ENCODE data around the gene KRTAP5-3. TPM values are rescaled to one million over a fixed set of nuclear protein-coding genes. Genes with fewer than 3 reads are reported as not detected.
A peak's percentile ranks its signal among the peaks of the same experiment; 100 is the strongest.

The KRTAP5-3 gene
- total and polyA plus RNA-seq, 2 donors (not counting 1 experiment from before 2014, with no cell fraction given), result not detected

DNA sequence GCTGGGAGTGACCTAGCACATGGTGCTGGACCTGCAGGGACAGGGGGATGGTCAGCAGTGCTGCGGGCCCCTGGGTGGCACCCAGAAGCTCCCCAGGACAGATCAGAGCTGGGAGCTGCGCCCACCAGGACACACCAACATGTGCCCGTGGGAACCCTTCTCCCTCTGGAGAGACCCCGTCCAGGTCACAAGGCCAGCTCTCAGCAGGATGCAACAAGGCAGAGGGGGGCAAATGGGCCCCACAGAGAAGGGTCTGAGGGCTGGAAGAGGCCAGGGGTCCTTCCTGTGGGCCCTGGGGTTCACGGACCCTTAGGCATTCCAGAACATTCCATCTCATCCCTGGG is 42.4 kb downstream of the KRTAP5-3 start:
- no peaks in the 10 kb centered on the region for H3K9me3 Mint-ChIP-seq (ENCODE audit: insufficient read depth)
- H3K4me1 Mint-ChIP-seq, result peaks cover 9% of the 10 kb centered on the region
- no peak overlapping the region for H3K4me2 ChIP-seq (replicated peaks; ENCODE audit: low read depth, low read length, poor library complexity, severe bottlenecking)
- TF ChIP-seq, protein P1, sequence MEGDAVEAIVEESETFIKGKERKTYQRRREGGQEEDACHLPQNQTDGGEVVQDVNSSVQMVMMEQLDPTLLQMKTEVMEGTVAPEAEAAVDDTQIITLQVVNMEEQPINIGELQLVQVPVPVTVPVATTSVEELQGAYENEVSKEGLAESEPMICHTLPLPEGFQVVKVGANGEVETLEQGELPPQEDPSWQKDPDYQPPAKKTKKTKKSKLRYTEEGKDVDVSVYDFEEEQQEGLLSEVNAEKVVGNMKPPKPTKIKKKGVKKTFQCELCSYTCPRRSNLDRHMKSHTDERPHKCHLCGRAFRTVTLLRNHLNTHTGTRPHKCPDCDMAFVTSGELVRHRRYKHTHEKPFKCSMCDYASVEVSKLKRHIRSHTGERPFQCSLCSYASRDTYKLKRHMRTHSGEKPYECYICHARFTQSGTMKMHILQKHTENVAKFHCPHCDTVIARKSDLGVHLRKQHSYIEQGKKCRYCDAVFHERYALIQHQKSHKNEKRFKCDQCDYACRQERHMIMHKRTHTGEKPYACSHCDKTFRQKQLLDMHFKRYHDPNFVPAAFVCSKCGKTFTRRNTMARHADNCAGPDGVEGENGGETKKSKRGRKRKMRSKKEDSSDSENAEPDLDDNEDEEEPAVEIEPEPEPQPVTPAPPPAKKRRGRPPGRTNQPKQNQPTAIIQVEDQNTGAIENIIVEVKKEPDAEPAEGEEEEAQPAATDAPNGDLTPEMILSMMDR (IDR thresholded peaks at IDR 0.05), result no peak
- no peak for TF ChIP-seq EZH2 (IDR thresholded peaks at IDR 0.05; ENCODE audit: borderline replicate concordance, insufficient read depth, low read depth, low read length, poor library complexity, severe bottlenecking)
- ChIA-PET CTCF (interaction anchor here (1.4 to 4.5 kb wide), 2 partner anchors 9 to 19 kb away, joined by 4 to 28 read pairs; no protein-coding TSS in a partner anchor), POLR2A (no interaction called here)
- no peak overlapping the region for H3K4me3 ChIP-seq (ENCODE audit: control extremely low read depth in 1 of 5, extremely low read depth in 1 of 5, insufficient read depth in 1 of 5, low read depth in 2 of 5, low read length in 4 of 5)
- peaks cover 0 to 34% (median 4%) of the 10 kb centered on the region in 4 experiments for H3K27me3 ChIP-seq (replicated peaks in 1 of 4; ENCODE audit: control extremely low read depth in 1 of 4, control insufficient read depth in 3 of 4, insufficient read depth in 4 of 4, low read length in 3 of 4)
- H4K20me1 ChIP-seq (ENCODE audit: control insufficient read depth, insufficient read depth, low read length, poor library complexity, severe bottlenecking), result no peaks in the 10 kb centered on the region
- H3K27ac Mint-ChIP-seq, result no peak overlapping the region
- no peaks in the 10 kb centered on the region for H3K36me3 ChIP-seq (replicated peaks in 1 of 2; ENCODE audit: control extremely low read depth in 1 of 2, control insufficient read depth in 1 of 2, extremely low read depth in 1 of 2, insufficient read depth in 2 of 2, low read length in 1 of 2)
- H3K4me3 Mint-ChIP-seq, result no peak overlapping the region
- intact Hi-C loops (cut with micrococcal nuclease), result no loop called here
- H2AFZ ChIP-seq (ENCODE audit: insufficient read depth, low read depth, low read length, poor library complexity, severe bottlenecking), result no peak overlapping the region
- no peak overlapping the region for H3K27ac ChIP-seq (ENCODE audit: low read length in 2 of 2)
- no peak overlapping the region for H3K9ac ChIP-seq (ENCODE audit: low read length)
- peaks cover 0 to 11% (median 0%) of the 10 kb centered on the region in 3 donors for H3K9me3 ChIP-seq (ENCODE audit: control extremely low read depth in 1 of 3, control insufficient read depth in 2 of 3, insufficient read depth in 1 of 3, low read length in 2 of 3)
- no peaks in the 10 kb centered on the region for H3K79me2 ChIP-seq (ENCODE audit: control insufficient read depth, insufficient read depth, low read length)
- no peak for ATAC-seq (ENCODE audit: low read depth)
- 77% methylated on average over 5 of the region's 5 CpGs for WGBS (ENCODE audit: insufficient coverage)
- peak; percentile 24 for DNase-seq
- peaks cover 9% of the 10 kb centered on the region for H3K27me3 Mint-ChIP-seq
- H3K4me1 ChIP-seq (ENCODE audit: control insufficient read depth in 2 of 2, insufficient read depth in 2 of 2, low read length in 2 of 2), result peaks cover 5 to 7% of the 10 kb centered on the region in 2 donors

DNA sequence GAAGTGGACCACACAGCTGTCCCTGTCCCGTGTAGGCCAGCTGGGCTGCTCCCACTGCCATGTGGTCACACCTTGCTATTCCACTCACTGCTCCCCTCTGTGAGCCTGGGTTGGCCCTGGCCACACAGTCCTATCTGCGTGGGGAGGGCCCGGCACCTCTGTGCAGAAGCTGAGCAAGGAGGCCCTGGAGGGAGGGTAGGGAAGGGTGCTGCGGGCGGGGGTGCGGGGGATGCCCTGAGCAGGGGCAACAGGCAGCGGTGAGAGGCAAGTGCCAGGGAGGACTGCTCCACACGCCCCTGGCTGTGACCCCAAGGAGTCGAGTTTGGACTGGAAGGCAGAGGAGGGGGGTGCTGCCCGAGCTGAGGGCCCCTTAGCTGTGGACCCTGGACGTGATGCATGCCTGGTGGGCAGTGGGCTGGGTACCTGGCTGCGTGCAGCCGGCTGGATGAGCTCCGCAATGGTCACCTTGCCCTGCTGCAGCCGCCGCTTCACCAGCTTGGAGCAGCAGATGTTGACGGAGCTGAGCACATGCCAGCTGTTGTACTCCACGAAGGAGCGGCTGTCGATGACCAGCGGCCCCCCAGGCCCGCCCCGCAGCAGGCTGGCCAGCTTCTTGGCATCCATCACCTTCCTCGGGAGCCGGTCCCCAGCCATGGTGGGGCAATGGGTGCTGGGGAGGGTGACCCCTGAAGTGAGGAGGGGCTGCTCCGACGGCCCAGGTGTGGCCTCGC is 42.9 kb downstream of the KRTAP5-3 start:
- WGBS (ENCODE audit: insufficient coverage), result 84% methylated on average over 28 of the region's 28 CpGs
- no peak overlapping the region for H3K4me3 Mint-ChIP-seq
- H3K27me3 Mint-ChIP-seq, result peaks cover 9% of the 10 kb centered on the region
- Histone ChIP-seq H4K20me1 (ENCODE audit: control insufficient read depth, insufficient read depth, low read length, poor library complexity, severe bottlenecking) (no peaks in the 10 kb centered on the region), H3K4me3 (ENCODE audit: control extremely low read depth in 1 of 5, extremely low read depth in 1 of 5, insufficient read depth in 1 of 5, low read depth in 2 of 5, low read length in 4 of 5) (no peak overlapping the region), H3K9me3 (ENCODE audit: control extremely low read depth in 1 of 3, control insufficient read depth in 2 of 3, insufficient read depth in 1 of 3, low read length in 2 of 3) (peaks cover 0 to 11% (median 0%) of the 10 kb centered on the region in 3 donors), H3K4me2 (replicated peaks; ENCODE audit: low read depth, low read length, poor library complexity, severe bottlenecking) (no peak overlapping the region), H2AFZ (ENCODE audit: insufficient read depth, low read depth, low read length, poor library complexity, severe bottlenecking) (no peak overlapping the region), H3K36me3 (replicated peaks in 1 of 2; ENCODE audit: control extremely low read depth in 1 of 2, control insufficient read depth in 1 of 2, extremely low read depth in 1 of 2, insufficient read depth in 2 of 2, low read length in 1 of 2) (no peaks in the 10 kb centered on the region), H3K9ac (ENCODE audit: low read length) (no peak overlapping the region), H3K27ac (ENCODE audit: low read length in 2 of 2) (no peak overlapping the region), H3K79me2 (ENCODE audit: control insufficient read depth, insufficient read depth, low read length) (no peaks in the 10 kb centered on the region), H3K27me3 (replicated peaks in 1 of 4; ENCODE audit: control extremely low read depth in 1 of 4, control insufficient read depth in 3 of 4, insufficient read depth in 4 of 4, low read length in 3 of 4) (peaks cover 0 to 28% (median 2%) of the 10 kb centered on the region in 4 experiments), H3K4me1 (ENCODE audit: control insufficient read depth in 2 of 2, insufficient read depth in 2 of 2, low read length in 2 of 2) (peaks cover under 1 to 1% of the 10 kb centered on the region in 2 donors)
- H3K4me1 Mint-ChIP-seq, result peaks cover 5% of the 10 kb centered on the region
- no peak for ATAC-seq (ENCODE audit: low read depth)
- H3K9me3 Mint-ChIP-seq (ENCODE audit: insufficient read depth), result no peaks in the 10 kb centered on the region
- peak; percentile 33 for DNase-seq
- no peak overlapping the region for H3K27ac Mint-ChIP-seq
- intact Hi-C loops (cut with micrococcal nuclease), result no loop called here
- ChIA-PET CTCF (interaction anchor here (1.4 to 4.5 kb wide), 2 partner anchors 10 to 18 kb away, joined by 4 to 28 read pairs; no protein-coding TSS in a partner anchor), POLR2A (no interaction called here)
- TF ChIP-seq, protein P1 (IDR thresholded peaks at IDR 0.05), result no peak
- TF ChIP-seq EZH2 (IDR thresholded peaks at IDR 0.05; ENCODE audit: borderline replicate concordance, insufficient read depth, low read depth, low read length, poor library complexity, severe bottlenecking), result no peak
